ENCODE results near the gene FKBP7.

FKBP7 gene

DNA sequence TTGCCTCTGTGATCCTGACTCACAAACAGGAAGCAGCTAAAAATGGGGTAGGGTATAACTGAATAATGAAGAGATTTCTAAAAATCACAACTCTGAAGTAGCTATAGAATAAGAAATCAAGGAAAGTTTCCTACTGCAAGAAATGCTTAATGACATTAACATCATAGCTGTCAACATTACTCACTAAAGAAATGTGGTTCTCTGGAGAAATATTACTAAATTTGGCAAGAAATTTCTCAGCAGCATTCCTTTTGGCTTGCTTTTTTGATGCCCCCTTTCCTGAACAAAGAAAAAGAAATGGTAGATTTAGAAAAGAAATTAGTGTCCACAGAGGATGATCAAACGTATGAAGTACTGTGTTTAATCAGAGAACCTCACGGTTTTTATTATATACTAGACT lies 37.0 kb downstream of the FKBP7 start:
- H3K9ac ChIP-seq (ENCODE audit: low read depth, low read length) = no peak overlapping the region
- H3K79me2 ChIP-seq (ENCODE audit: insufficient read depth, low read length) = peaks cover 17% of the 10 kb centered on the region
- no peak overlapping the region for H3K4me3 ChIP-seq (ENCODE audit: low read depth in 1 of 2, low read length in 2 of 2)
- H3K27me3 ChIP-seq (ENCODE audit: insufficient read depth, low read length, poor library complexity) = no peaks in the 10 kb centered on the region
- H4K20me1 ChIP-seq (ENCODE audit: insufficient read depth, low read length) = peaks cover 3% of the 10 kb centered on the region; the same call in 1 of the 2 replicates
- H3K9me3 ChIP-seq (ENCODE audit: insufficient read depth, low read length, severe bottlenecking) = no peaks in the 10 kb centered on the region
- TF ChIP-seq EZH2 (IDR thresholded peaks at IDR 0.05; ENCODE audit: borderline replicate concordance, low read depth, low read length, severe bottlenecking) = no peak
- TF ChIP-seq, protein P1, sequence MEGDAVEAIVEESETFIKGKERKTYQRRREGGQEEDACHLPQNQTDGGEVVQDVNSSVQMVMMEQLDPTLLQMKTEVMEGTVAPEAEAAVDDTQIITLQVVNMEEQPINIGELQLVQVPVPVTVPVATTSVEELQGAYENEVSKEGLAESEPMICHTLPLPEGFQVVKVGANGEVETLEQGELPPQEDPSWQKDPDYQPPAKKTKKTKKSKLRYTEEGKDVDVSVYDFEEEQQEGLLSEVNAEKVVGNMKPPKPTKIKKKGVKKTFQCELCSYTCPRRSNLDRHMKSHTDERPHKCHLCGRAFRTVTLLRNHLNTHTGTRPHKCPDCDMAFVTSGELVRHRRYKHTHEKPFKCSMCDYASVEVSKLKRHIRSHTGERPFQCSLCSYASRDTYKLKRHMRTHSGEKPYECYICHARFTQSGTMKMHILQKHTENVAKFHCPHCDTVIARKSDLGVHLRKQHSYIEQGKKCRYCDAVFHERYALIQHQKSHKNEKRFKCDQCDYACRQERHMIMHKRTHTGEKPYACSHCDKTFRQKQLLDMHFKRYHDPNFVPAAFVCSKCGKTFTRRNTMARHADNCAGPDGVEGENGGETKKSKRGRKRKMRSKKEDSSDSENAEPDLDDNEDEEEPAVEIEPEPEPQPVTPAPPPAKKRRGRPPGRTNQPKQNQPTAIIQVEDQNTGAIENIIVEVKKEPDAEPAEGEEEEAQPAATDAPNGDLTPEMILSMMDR (IDR thresholded peaks at IDR 0.05; ENCODE audit: borderline replicate concordance, extremely low read depth, low read length, poor library complexity, severe bottlenecking) = no peak
- H3K27ac ChIP-seq (ENCODE audit: low read length) = no peak overlapping the region
- ATAC-seq (ENCODE audit: insufficient read depth, low read depth) (no peak), DNase-seq (no peak)
- H3K4me1 ChIP-seq (ENCODE audit: insufficient read depth, low read length) = no peaks in the 10 kb centered on the region
- H2AFZ ChIP-seq (ENCODE audit: low read depth, low read length) = no peak overlapping the region
- H3K4me2 ChIP-seq (ENCODE audit: insufficient read depth, low read length) = no peak overlapping the region
- peaks cover 94% of the 10 kb centered on the region for H3K36me3 ChIP-seq (ENCODE audit: insufficient read depth, low read length)

GRCh38 chr2:178436662-178437061 lies 41.7 kb downstream of the FKBP7 start:
- Histone ChIP-seq H3K79me2 (ENCODE audit: insufficient read depth, low read length) (peaks cover 2% of the 10 kb centered on the region; the same call in 1 of the 2 replicates), H3K9me3 (ENCODE audit: insufficient read depth, low read length, severe bottlenecking) (no peaks in the 10 kb centered on the region), H3K4me2 (ENCODE audit: insufficient read depth, low read length) (no peak overlapping the region), H4K20me1 (ENCODE audit: insufficient read depth, low read length) (no peaks in the 10 kb centered on the region), H3K9ac (ENCODE audit: low read depth, low read length) (no peak overlapping the region), H3K36me3 (ENCODE audit: insufficient read depth, low read length) (peaks cover 95% of the 10 kb centered on the region), H3K27me3 (ENCODE audit: insufficient read depth, low read length, poor library complexity) (no peaks in the 10 kb centered on the region), H2AFZ (ENCODE audit: low read depth, low read length) (no peak overlapping the region), H3K4me1 (ENCODE audit: insufficient read depth, low read length) (no peaks in the 10 kb centered on the region), H3K4me3 (ENCODE audit: low read depth in 1 of 2, low read length in 2 of 2) (no peak overlapping the region), H3K27ac (ENCODE audit: low read length) (no peak overlapping the region)
- ATAC-seq (ENCODE audit: insufficient read depth, low read depth) (no peak), DNase-seq (no peak)
- TF ChIP-seq EZH2 (IDR thresholded peaks at IDR 0.05; ENCODE audit: borderline replicate concordance, low read depth, low read length, severe bottlenecking) = no peak
- TF ChIP-seq, protein P1 (IDR thresholded peaks at IDR 0.05; ENCODE audit: borderline replicate concordance, extremely low read depth, low read length, poor library complexity, severe bottlenecking) = no peak

DNA sequence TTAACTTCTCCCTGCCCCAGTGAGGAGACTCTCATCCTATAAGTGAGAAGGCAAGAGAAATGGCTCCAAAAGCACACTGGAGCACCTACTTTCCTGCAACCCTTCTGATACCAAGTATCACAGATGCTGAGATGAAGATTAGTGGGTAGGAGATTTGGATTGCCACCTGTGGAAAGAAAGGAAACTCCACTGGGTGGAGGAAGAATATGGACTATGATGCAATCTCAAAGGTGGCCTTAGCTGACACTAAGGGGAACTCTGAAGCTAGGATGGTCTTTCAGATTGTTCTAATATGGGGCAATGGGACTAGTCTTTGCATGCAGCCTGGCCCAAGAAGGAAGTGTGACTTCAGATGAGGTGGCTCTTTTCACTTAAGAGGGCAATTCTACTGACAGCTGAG lies 49.1 kb downstream of the FKBP7 start:
- DNase-seq = no peak
- ATAC-seq (ENCODE audit: insufficient read depth, low read depth) = no peak
- TF ChIP-seq, protein P1 (IDR thresholded peaks at IDR 0.05; ENCODE audit: borderline replicate concordance, extremely low read depth, low read length, poor library complexity, severe bottlenecking) = no peak
- TF ChIP-seq EZH2 (IDR thresholded peaks at IDR 0.05; ENCODE audit: borderline replicate concordance, low read depth, low read length, severe bottlenecking) = no peak

DNA sequence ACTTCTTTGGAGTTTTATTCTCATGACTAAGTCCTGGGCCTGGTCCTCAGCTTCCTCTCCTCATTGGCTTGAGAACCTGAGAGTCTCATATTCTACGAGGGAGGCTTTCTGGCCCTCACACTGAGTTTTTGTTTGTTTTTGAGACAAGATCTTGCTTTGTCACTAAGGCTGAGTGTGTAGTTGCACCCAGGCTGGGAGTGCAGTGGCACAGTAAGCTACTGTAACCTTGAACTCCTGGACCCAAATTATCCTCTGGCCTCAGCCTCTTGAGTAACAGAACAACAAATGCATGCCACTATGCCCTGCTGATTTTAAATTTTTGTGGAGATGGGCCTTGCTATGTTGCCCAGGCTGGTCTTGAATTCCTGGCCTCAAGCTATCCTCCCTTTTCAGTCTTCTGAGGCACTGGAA lies 50.0 kb downstream of the FKBP7 start:
- ATAC-seq (ENCODE audit: insufficient read depth, low read depth) (no peak), DNase-seq (no peak)

More for the DNA sequence above, 49.1 kb downstream of the FKBP7 start:
- H3K27me3 ChIP-seq (ENCODE audit: insufficient read depth, low read length, poor library complexity) = no peaks in the 10 kb centered on the region
- H3K4me2 ChIP-seq (ENCODE audit: insufficient read depth, low read length) = no peak overlapping the region
- no peaks in the 10 kb centered on the region; the same call in 1 of the 2 replicates for H4K20me1 ChIP-seq (ENCODE audit: insufficient read depth, low read length)
- no peak overlapping the region for H3K9ac ChIP-seq (ENCODE audit: low read depth, low read length)
- no peak overlapping the region for H2AFZ ChIP-seq (ENCODE audit: low read depth, low read length)
- peaks cover 28% of the 10 kb centered on the region for H3K79me2 ChIP-seq (ENCODE audit: insufficient read depth, low read length)
- no peaks in the 10 kb centered on the region for H3K4me1 ChIP-seq (ENCODE audit: insufficient read depth, low read length)
- H3K9me3 ChIP-seq (ENCODE audit: insufficient read depth, low read length, severe bottlenecking) = peaks cover 2% of the 10 kb centered on the region
- H3K27ac ChIP-seq (ENCODE audit: low read length) = no peak overlapping the region
- peaks cover 83% of the 10 kb centered on the region for H3K36me3 ChIP-seq (ENCODE audit: insufficient read depth, low read length)
- no peak overlapping the region for H3K4me3 ChIP-seq (ENCODE audit: low read depth in 1 of 2, low read length in 2 of 2)

More for the DNA sequence above, 50.0 kb downstream of the FKBP7 start:
- no peaks in the 10 kb centered on the region; the same call in 1 of the 2 replicates for H4K20me1 ChIP-seq (ENCODE audit: insufficient read depth, low read length)
- no peaks in the 10 kb centered on the region for H3K27me3 ChIP-seq (ENCODE audit: insufficient read depth, low read length, poor library complexity)
- peaks cover 34% of the 10 kb centered on the region for H3K79me2 ChIP-seq (ENCODE audit: insufficient read depth, low read length)
- H3K36me3 ChIP-seq (ENCODE audit: insufficient read depth, low read length) = peaks cover 78% of the 10 kb centered on the region
- no peak overlapping the region for H3K4me3 ChIP-seq (ENCODE audit: low read depth in 1 of 2, low read length in 2 of 2)
- no peak overlapping the region for H3K4me2 ChIP-seq (ENCODE audit: insufficient read depth, low read length)
- H2AFZ ChIP-seq (ENCODE audit: low read depth, low read length) = no peak overlapping the region
- TF ChIP-seq, protein P1 (IDR thresholded peaks at IDR 0.05; ENCODE audit: borderline replicate concordance, extremely low read depth, low read length, poor library complexity, severe bottlenecking) = no peak
- no peak for TF ChIP-seq EZH2 (IDR thresholded peaks at IDR 0.05; ENCODE audit: borderline replicate concordance, low read depth, low read length, severe bottlenecking)
- H3K9ac ChIP-seq (ENCODE audit: low read depth, low read length) = no peak overlapping the region
- H3K27ac ChIP-seq (ENCODE audit: low read length) = no peak overlapping the region
- peaks cover 2% of the 10 kb centered on the region for H3K9me3 ChIP-seq (ENCODE audit: insufficient read depth, low read length, severe bottlenecking)
- H3K4me1 ChIP-seq (ENCODE audit: insufficient read depth, low read length) = no peaks in the 10 kb centered on the region

Data from DND-41 (cell line).